NCI-H524 (cell line): Measurements from ENCODE around the gene C4orf46.

Source experiments
- DNase-seq, 2 experiments: peaks; one replicate each; lab custom pipeline; 2025; lab: John Stamatoyannopoulos, UW

C4orf46 gene

GRCh38 chr4:158652920-158653319 is 18.8 kb downstream of the C4orf46 start:
- no peak for DNase-seq

- no peak for DNase-seq
These were observed 22.5 kb downstream of the C4orf46 start for GRCh38 chr4:158649111-158649680.

DNA sequence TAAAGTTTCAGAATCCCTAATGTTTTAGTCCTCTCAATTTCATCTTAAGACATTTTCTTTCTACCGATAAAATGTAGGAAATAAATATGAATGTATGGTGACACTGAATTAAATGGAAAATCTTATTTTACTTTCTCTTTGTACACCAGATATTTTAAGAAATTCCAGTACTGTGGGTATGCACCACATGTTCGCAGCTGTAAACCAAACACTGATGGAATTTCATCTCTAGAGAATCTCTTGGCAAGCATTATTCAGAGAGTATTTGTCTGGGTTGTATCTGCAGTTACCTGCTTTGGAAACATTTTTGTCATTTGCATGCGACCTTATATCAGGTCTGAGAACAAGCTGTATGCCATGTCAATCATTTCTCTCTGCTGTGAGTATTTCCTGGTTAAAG is 26.9 kb downstream of the C4orf46 start:
- DNase-seq = no peak

GRCh38 chr4:158644356-158644755 is 27.3 kb downstream of the C4orf46 start:
- DNase-seq = no peak

DNA sequence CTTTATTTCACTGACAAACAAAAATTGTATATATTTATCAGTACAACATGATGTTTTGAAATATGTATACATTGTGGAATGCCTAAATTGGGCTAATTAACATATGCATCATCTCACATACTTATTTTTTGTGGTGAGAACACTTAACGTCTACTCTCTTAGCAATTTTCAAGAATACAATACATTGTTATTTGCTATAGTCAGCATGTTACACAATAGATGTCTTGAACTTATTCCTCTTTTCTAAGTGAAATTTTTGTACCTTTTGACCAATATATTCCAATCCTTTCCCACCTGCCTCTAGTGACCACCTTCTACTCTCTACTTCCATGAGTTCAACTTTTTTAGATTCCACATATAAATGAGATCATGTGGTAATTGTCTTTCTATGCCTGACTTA is 35.1 kb downstream of the C4orf46 start:
- no peak for DNase-seq

- peak in 1 of 2 experiments; percentile 9 for DNase-seq
These were observed 40.8 kb downstream of the C4orf46 start for GRCh38 chr4:158630893-158631292.

DNA sequence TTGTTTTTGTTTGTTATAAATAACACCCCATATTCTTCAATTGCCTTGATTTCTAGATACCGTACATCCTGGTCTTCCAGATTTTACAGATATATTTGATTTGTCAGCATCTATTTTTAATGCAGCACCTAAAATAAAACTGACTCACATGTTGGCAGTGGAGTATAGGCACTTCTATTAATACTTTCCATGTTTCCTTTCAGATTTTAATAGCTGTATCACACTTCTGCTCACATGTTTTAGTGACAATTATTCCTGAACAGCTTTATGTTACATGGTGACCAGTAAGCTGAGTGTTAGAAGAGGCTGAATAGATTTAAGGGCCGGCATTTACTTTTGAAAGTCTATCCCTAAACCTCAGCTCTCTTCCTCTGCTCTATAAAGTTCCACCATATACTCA is 46.1 kb downstream of the C4orf46 start:
- no peak for DNase-seq

GRCh38 chr4:158624889-158625478 is 46.7 kb downstream of the C4orf46 start:
- DNase-seq = peak in 1 of 2 experiments; percentile 37

- DNase-seq = no peak
These were observed 49.4 kb downstream of the C4orf46 start for GRCh38 chr4:158622251-158622650.

DNA sequence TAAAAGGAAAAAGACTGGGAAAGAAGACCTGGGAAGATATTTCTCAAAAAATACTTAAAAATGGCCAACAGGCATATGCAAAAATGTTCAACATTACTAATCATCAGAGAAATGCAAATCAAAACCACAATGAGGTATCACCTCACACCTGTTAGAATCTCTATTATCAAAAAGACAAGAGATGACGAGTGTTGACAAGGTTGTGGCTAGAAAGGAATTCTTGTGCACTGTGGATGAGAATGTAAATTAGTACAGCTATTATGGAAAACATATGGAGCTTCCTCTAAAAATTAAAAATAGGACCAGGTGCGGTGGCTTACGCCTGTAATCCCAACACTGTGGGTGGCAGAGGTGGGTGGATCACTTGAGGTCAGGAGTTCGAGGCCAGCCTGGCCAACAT is 50.0 kb downstream of the C4orf46 start:
- DNase-seq = no peak

GRCh38 chr4:158617956-158618355 is 53.7 kb downstream of the C4orf46 start:
- no peak for DNase-seq
